Gastrocnemius medialis (tissue), 4 donors: Measurements from ENCODE around the gene HIVEP3.

ENCODE experiments used
- CTCF ChIP-seq, 5 experiments: fragments of 450-650 bp in 3 of 5; fragments of 200-600 bp in 2 of 5; sonication (generic) in 2 of 5; IDR thresholded peaks in 4 of 5; conservative IDR thresholded peaks in 1 of 5; 1 replicate in 4 of 5; 2 replicates in 1 of 5; pipeline ENCODE4 v1.5.1; 2016 to 2019; ENCODE audit warnings: antibody characterized with exemption in 5 of 5, mild to moderate bottlenecking in 3 of 5, moderate library complexity in 3 of 5
- POLR2A ChIP-seq, 2 donors: fragments of 450-650 bp; IDR thresholded peaks; one replicate each; pipeline ENCODE4 v1.6.1; 2017; ENCODE audit warnings: antibody characterized with exemption in 2 of 2, mild to moderate bottlenecking in 2 of 2, moderate library complexity in 2 of 2

GRCh38 chr1:41776891-41777441 is 141.8 kb downstream of the HIVEP3 start:
- no peak for TF ChIP-seq CTCF (IDR thresholded peaks at IDR 0.05 in 4 of 5, conservative IDR thresholded peaks at IDR 0.05 in 1 of 5)
- TF ChIP-seq POLR2A (IDR thresholded peaks at IDR 0.05) = no peak
